GM10847 (cell line): Measurements from ENCODE around the gene FMNL2.

Source experiments
- POLR2A ChIP-seq: IDR thresholded peaks from 2 replicates; pipeline ENCODE4 v1.6.1; 2011; ENCODE audit not compliant: insufficient read length; ENCODE audit errors: extremely low read depth

FMNL2 gene

GRCh38 chr2:152510621-152511020 lies 175.6 kb downstream of the FMNL2 start:
- no peak for TF ChIP-seq POLR2A

GRCh38 chr2:152511981-152512380 lies 177.0 kb downstream of the FMNL2 start:
- TF ChIP-seq POLR2A: no peak

- TF ChIP-seq POLR2A: no peak
Observed at GRCh38 chr2:152513029-152513428, 178.1 kb downstream of the FMNL2 start.

GRCh38 chr2:152513681-152514080 lies 178.7 kb downstream of the FMNL2 start:
- no peak for TF ChIP-seq POLR2A

- TF ChIP-seq POLR2A: no peak
Observed at GRCh38 chr2:152518034-152518433, 183.1 kb downstream of the FMNL2 start.

GRCh38 chr2:152518641-152519580 lies 183.9 kb downstream of the FMNL2 start:
- TF ChIP-seq POLR2A: no peak

- no peak for TF ChIP-seq POLR2A
Observed at GRCh38 chr2:152519581-152519952, 184.6 kb downstream of the FMNL2 start.

- TF ChIP-seq POLR2A: no peak
Observed at GRCh38 chr2:152520759-152521158, 185.8 kb downstream of the FMNL2 start.

GRCh38 chr2:152523091-152523490 lies 188.1 kb downstream of the FMNL2 start:
- no peak for TF ChIP-seq POLR2A

- no peak for TF ChIP-seq POLR2A
Observed at GRCh38 chr2:152525277-152525838, 190.4 kb downstream of the FMNL2 start.

GRCh38 chr2:152529420-152530115 lies 194.6 kb downstream of the FMNL2 start:
- TF ChIP-seq POLR2A: no peak

GRCh38 chr2:152532241-152532640 lies 197.3 kb downstream of the FMNL2 start:
- no peak for TF ChIP-seq POLR2A

GRCh38 chr2:152534460-152535135 lies 199.6 kb downstream of the FMNL2 start:
- TF ChIP-seq POLR2A: no peak

- TF ChIP-seq POLR2A: no peak
Observed at GRCh38 chr2:152537081-152537651, 202.2 kb downstream of the FMNL2 start.

- no peak for TF ChIP-seq POLR2A
Observed at GRCh38 chr2:152539424-152539823, 204.4 kb downstream of the FMNL2 start.
